ENCODE data around the gene CASKIN2.

Gene CASKIN2

DNA sequence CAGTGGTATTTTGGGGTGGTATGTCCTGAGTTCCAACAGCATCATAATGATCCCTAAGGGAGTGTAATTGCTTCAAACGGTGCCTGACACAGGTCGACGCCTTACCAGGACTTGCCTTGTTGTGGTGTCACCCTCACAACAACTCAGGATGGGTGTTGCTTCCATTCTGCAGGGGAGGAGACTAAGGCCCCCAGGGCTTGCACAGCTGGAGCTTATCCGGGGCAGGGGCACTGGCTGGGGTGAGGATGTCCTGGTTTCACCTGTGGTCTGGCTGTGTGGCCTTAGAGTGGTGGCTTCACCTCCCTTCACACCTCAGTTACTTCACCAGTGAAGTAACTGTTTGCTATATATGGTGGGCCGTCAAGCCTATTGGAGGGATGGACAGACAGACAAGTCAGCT lies 33.5 kb upstream of the CASKIN2 start:
- DNase-seq: no peak

- DNase-seq: no peak
Measured at GRCh38 chr17:75547091-75547490, 31.8 kb upstream of the CASKIN2 start.

DNA sequence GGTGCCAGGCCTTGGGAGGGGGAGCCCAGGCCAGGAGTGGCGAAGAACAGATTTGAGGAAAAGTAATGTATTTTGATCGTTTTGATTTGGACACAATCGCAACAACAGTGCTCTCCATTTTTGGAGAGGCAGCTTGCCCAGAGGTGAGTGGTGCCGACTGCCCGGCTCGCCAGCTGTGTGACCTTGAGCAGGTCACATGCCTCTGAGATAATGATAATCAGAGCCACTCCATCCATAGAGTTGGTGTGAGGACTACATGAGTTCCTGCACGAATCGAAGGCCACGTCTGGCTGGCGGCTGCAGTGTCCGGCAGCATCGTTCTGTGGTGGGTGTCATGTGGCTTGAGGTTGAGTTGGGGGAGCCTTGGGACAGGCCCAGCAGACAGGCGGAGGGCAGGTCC lies 30.8 kb upstream of the CASKIN2 start:
- no peak for DNase-seq

- no peak for DNase-seq
Measured at GRCh38 chr17:75544250-75544649, 28.9 kb upstream of the CASKIN2 start.

- DNase-seq: no peak
Measured at GRCh38 chr17:75542728-75543336, 27.5 kb upstream of the CASKIN2 start.

DNA sequence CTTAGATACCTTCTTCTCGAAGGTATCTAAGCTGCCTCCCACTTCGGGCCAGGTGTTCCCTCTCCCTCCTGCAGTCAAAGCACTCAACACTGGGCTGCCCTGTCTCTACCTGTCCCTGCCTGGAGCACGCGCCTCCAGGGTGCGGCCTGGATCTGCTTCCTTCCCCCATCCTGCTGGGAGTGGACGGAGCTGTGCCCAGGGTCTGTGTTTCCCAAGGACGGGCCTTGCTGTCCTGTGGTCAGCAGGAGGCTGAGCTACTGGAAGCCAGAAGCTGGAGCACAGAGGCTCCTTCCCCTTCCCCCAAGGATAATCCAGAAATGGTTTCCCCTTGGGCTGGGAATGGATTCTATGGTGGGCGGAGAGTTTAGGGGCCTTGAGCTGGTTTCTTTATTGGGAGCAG lies 26.9 kb upstream of the CASKIN2 start:
- no peak for DNase-seq

DNA sequence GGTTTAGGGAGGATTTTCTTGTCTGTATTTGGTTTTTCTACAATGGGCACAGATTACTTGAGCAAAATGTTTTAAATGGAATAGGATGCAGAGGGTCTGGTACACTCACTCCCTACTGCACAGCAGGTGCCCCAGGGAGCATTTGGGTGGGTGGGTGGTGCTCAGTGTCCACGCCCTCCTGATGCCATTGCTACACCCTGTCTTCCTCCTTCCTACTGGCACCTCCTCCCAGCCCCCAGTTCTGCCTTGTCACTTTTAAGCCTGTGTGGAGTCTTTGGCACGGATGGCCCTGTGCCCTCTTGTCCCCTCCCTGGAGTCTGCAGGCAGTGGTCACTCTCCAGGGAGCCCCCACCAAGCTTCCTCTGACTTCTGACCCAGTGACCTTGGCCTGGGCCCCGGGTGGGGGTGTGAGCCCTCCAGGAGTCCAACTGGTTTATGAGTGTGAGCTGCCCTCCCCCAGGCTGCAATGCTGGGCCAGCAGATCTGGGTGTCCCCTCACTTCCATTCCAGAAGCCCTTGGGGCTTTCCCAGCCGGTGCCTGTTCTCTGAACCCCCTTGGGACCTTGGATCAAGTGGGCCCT lies 25.7 kb upstream of the CASKIN2 start:
- no peak for DNase-seq

- no peak for DNase-seq
Measured at GRCh38 chr17:75539967-75540729, 24.8 kb upstream of the CASKIN2 start.

DNA sequence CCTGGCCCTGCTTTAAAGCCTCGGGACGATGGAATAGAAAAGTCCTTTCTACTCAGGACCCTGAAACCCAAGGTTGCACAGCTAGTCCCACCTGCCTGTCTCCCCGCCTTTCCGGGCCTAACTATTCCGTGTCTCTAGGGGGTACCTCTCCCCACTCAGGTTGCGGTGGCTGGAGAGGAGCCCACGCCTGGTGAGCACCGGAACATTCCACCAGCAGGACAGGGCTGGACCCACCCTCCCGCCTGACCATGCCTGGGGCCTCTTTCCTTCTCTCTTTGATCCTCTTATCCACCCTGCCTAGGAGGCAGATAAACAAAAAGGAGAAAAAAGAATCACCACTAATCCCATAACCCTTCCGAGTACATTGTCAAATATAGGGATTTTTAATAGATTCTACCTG lies 21.0 kb upstream of the CASKIN2 start:
- no peak for DNase-seq

GRCh38 chr17:75535871-75536270 lies 20.5 kb upstream of the CASKIN2 start:
- no peak for DNase-seq

GRCh38 chr17:75535119-75535537 lies 19.8 kb upstream of the CASKIN2 start:
- peak; percentile 81 for DNase-seq

GRCh38 chr17:75531721-75532072 lies 16.4 kb upstream of the CASKIN2 start:
- DNase-seq: no peak

DNA sequence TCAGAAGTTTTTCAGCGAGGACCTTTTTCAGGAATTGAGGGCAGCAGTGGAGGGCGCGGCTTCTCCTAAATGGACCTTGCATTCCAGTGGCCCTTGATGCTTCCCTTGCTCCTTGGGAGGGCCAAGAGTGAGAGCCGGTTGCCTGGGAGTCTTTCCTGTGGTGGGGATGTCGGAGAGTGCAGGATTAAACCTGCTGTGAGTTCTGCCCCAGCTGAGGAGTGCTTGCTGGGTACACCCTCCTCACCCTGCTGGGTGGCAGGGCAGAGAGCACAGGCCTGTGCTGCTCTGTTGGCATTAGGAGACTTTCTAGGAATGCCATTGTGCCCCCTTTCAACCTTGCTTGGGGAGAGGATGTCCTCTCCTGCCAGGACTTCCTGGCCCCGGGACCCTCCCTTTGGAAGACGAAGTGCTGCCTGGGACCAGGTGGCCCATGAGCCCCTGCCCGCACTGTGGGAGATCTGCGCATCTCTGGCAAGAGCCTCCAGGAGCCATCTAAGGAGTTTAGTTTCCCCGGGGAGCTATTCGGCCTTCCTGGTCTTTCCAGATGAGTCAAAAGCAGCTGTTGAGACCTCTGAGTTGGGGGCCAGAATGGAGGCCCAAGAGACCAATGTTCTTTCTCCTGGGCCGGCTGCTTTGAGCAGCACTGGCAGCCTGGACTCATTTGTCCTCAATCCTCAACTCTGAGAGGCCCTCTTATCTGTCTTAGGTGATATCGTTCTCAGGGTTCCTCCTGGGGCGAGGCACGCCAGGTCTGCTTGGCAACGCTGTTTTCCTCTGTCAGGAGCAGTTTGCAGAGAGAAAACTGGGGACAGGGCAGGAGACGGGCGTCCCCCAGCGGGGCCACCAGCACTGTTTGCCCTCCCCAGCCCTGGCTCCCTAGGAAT lies 15.7 kb upstream of the CASKIN2 start:
- no peak for DNase-seq

DNA sequence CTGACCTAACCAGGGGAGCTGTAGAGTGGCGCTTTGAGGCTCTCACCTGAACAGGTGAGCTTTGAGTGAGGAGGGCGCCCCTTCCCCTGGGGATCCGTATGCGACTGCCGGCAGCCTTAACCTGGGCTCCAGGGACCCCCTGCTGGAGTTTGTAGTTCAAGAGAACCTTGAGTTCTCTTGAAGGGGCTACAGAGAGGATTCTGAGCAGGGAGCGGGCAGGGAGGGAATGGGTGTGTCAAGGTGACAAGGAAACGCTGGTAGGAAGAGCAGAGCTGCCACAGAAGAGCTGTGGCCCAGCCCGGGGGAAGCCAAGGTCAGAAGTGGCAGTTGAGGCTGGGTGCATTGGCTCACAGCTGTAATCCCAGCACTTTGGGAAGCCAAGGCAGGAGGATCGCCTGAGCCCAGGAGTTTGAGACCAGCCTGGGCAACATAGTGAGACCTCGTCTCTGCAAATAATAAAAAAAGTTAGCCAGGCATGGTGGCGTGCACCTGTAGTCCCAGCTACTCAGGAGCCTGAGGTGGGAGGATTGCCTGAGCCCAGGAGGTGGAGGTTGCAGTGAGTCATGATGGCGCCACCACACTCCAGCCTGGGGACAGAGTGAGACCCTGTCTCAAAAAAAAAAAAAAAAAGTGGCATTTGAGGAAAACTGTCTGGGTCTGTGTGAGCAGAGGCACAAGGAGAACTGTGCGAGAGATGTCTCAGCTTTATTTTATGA lies 11.4 kb upstream of the CASKIN2 start:
- DNase-seq: no peak

DNA sequence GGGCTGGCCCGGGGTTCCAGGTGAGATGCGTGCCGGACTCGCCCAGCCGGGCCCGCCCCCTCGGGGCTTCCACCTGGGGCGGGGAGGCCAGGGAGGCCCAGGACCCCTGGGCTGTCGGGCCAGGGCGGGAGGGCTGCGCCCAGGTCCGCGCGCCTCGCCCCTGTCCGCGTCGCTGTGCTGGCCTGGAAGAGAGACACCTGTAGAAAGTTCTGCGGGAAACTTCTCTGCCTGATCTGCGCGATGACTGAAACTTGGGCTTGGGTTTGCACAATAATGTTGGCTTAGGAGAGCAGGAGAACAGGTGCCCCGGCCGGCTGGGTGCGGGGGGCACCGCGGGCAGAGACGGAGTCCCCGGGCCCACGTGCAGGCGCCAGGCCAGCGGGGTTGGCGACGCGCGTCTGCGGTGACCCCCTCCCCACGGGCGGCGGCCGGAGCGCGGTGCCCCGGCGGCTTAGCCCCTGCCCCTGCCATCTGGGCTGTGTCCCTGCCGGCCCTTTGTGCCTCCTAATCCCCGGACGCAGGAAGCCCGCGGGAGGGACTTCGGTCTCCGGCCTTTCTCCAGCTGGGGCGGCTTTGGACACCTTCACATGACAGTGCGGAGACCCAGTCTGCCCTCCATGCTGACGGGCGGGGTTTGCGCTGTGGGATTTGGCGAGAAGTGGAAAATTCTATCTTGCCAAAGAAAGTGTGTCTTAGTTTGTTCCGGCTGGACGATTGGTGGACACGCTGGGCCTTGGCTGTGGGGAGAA lies 10.6 kb upstream of the CASKIN2 start:
- DNase-seq: no peak

- peak; percentile 85 for DNase-seq
Measured at GRCh38 chr17:75524970-75525805, 9.9 kb upstream of the CASKIN2 start, which contains the start of gene LLGL2. LLGL2 (plus strand) TSS chr17:75525697; CDS start chr17:75543427, 17,730 bp downstream.

- no peak for DNase-seq
Measured at GRCh38 chr17:75524269-75524969, 9.1 kb upstream of the CASKIN2 start.

DNA sequence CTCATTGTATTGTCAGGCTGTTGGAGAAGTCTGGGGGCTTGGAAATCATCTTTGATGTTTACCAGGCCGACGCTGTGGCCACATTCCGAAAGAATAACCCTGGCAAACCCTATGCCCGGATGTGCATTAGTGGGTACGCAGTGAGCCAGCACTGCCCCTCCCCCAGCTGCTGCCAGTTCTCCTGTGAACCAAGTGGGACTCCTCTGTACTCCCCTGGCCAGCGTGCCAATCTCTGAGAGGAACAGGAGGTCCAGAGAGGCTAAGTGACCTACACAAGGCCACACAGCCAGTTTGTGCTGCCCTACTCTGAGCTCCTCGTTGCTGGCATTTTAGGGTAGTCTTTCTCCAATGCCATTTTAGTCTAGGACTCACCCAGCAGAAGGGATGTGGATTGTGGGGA lies 8.3 kb upstream of the CASKIN2 start:
- DNase-seq: no peak

- no peak for DNase-seq
Measured at GRCh38 chr17:75521951-75522727, 6.8 kb upstream of the CASKIN2 start.

Data from activated CD8-positive, alpha-beta memory T cell treated with anti-CD3 and anti-CD28 coated beads, Interleukin-2, amount 50 U/mL, for 48 hours (primary cell).